CD4-positive, alpha-beta T cell treated with Interleukin-21 for 1 hour (primary cell): ENCODE results near the gene LRRC51.

Experiments used
- DNase-seq: peaks from one replicate; pipeline ENCODE4 v3.0.0-alpha.2; 2020

The LRRC51 gene

GRCh38 chr11:72072348-72072747 is 8.3 kb upstream of the LRRC51 start:
- no peak for DNase-seq

GRCh38 chr11:72075109-72075508 is 5.5 kb upstream of the LRRC51 start:
- peak; percentile 21 for DNase-seq

- no peak for DNase-seq
Observed at GRCh38 chr11:72075756-72076155, 4.9 kb upstream of the LRRC51 start.

GRCh38 chr11:72078477-72078876 is 2.2 kb upstream of the LRRC51 start:
- no peak for DNase-seq

- peak; percentile 57 for DNase-seq
Observed at GRCh38 chr11:72079819-72080325, 778 bp upstream of the LRRC51 start.

- no peak for DNase-seq
Observed at GRCh38 chr11:72081184-72081644, 564 bp downstream of the LRRC51 start.

GRCh38 chr11:72081821-72082453 is 1.3 kb downstream of the LRRC51 start:
- DNase-seq, result no peak

- no peak for DNase-seq
Observed at GRCh38 chr11:72083414-72083813, 2.8 kb downstream of the LRRC51 start.

- no peak for DNase-seq
Observed at GRCh38 chr11:72084076-72084475, 3.4 kb downstream of the LRRC51 start.

- no peak for DNase-seq
Observed at GRCh38 chr11:72084965-72085364, 4.3 kb downstream of the LRRC51 start.

- DNase-seq, result no peak
Observed at GRCh38 chr11:72085621-72086351, 5.1 kb downstream of the LRRC51 start.

GRCh38 chr11:72088076-72088808 is 7.6 kb downstream of the LRRC51 start:
- no peak for DNase-seq

- DNase-seq, result peak; percentile 78
Observed at GRCh38 chr11:72091292-72091691, 10.6 kb downstream of the LRRC51 start.

GRCh38 chr11:72098741-72099140 is 18.1 kb downstream of the LRRC51 start:
- DNase-seq, result no peak

GRCh38 chr11:72100009-72100408 is 19.4 kb downstream of the LRRC51 start:
- DNase-seq, result no peak

GRCh38 chr11:72100462-72100861 is 19.8 kb downstream of the LRRC51 start:
- DNase-seq, result no peak

GRCh38 chr11:72102162-72102561 is 21.5 kb downstream of the LRRC51 start:
- DNase-seq, result no peak

- DNase-seq, result no peak
Observed at GRCh38 chr11:72102631-72102945, 21.9 kb downstream of the LRRC51 start.

- DNase-seq, result peak; percentile 98
Observed at GRCh38 chr11:72102946-72103753, 22.5 kb downstream of the LRRC51 start, which contains the start of gene LAMTOR1. LAMTOR1 (minus strand) TSS chr11:72103297; CDS start chr11:72103224, 73 bp downstream.

GRCh38 chr11:72103754-72104167 is 23.1 kb downstream of the LRRC51 start:
- no peak for DNase-seq

- no peak for DNase-seq
Observed at GRCh38 chr11:72105888-72106287, 25.2 kb downstream of the LRRC51 start, which contains the start of gene TOMT. TOMT (plus strand) TSS chr11:72105924; CDS start chr11:72105952, 28 bp downstream.

GRCh38 chr11:72111300-72112142 is 30.9 kb downstream of the LRRC51 start:
- DNase-seq, result no peak
